ENCODE data around the gene SHISA6.

Gene SHISA6

GRCh38 chr17:11330826-11331225 is 89.8 kb downstream of the SHISA6 start:
- Histone ChIP-seq H3K27me3 (ENCODE audit: insufficient read depth, poor library complexity, severe bottlenecking) (no peaks in the 10 kb centered on the region), H3K36me3 (ENCODE audit: low read depth) (no peaks in the 10 kb centered on the region), H3K27ac (ENCODE audit: poor library complexity, severe bottlenecking) (no peak overlapping the region), H3K9me3 (ENCODE audit: severe bottlenecking) (no peaks in the 10 kb centered on the region), H3K4me1 (ENCODE audit: insufficient read depth, poor library complexity, severe bottlenecking) (no peaks in the 10 kb centered on the region), H3K4me3 (ENCODE audit: severe bottlenecking) (no peak overlapping the region)
- DNase-seq (ENCODE audit: low spot score) (no peak), ATAC-seq (ENCODE audit: low read depth) (no peak)
- TF ChIP-seq CTCF (IDR thresholded peaks at IDR 0.05; ENCODE audit: poor library complexity, severe bottlenecking): no peak

GRCh38 chr17:11331547-11332513 is 90.8 kb downstream of the SHISA6 start:
- TF ChIP-seq CTCF (IDR thresholded peaks at IDR 0.05; ENCODE audit: poor library complexity, severe bottlenecking): no peak
- Histone ChIP-seq H3K27me3 (ENCODE audit: insufficient read depth, poor library complexity, severe bottlenecking) (no peaks in the 10 kb centered on the region), H3K4me1 (ENCODE audit: insufficient read depth, poor library complexity, severe bottlenecking) (no peaks in the 10 kb centered on the region), H3K36me3 (ENCODE audit: low read depth) (no peaks in the 10 kb centered on the region), H3K9me3 (ENCODE audit: severe bottlenecking) (no peaks in the 10 kb centered on the region), H3K27ac (ENCODE audit: poor library complexity, severe bottlenecking) (no peak overlapping the region), H3K4me3 (ENCODE audit: severe bottlenecking) (no peak overlapping the region)
- ATAC-seq (ENCODE audit: low read depth) (no peak), DNase-seq (ENCODE audit: low spot score) (no peak)

- H3K27ac ChIP-seq (ENCODE audit: poor library complexity, severe bottlenecking): no peak overlapping the region
- H3K27me3 ChIP-seq (ENCODE audit: insufficient read depth, poor library complexity, severe bottlenecking): no peaks in the 10 kb centered on the region
- no peak for ATAC-seq (ENCODE audit: low read depth)
- H3K9me3 ChIP-seq (ENCODE audit: severe bottlenecking): no peaks in the 10 kb centered on the region
- H3K4me1 ChIP-seq (ENCODE audit: insufficient read depth, poor library complexity, severe bottlenecking): no peaks in the 10 kb centered on the region
- H3K36me3 ChIP-seq (ENCODE audit: low read depth): no peaks in the 10 kb centered on the region
- no peak overlapping the region for H3K4me3 ChIP-seq (ENCODE audit: severe bottlenecking)
- TF ChIP-seq CTCF (IDR thresholded peaks at IDR 0.05; ENCODE audit: poor library complexity, severe bottlenecking): no peak
- DNase-seq (ENCODE audit: low spot score): no peak
Measured at GRCh38 chr17:11332706-11333105, 91.7 kb downstream of the SHISA6 start.

GRCh38 chr17:11334493-11334892 is 93.5 kb downstream of the SHISA6 start:
- no peak overlapping the region for H3K4me3 ChIP-seq (ENCODE audit: severe bottlenecking)
- H3K4me1 ChIP-seq (ENCODE audit: insufficient read depth, poor library complexity, severe bottlenecking): no peaks in the 10 kb centered on the region
- no peaks in the 10 kb centered on the region for H3K9me3 ChIP-seq (ENCODE audit: severe bottlenecking)
- ATAC-seq (ENCODE audit: low read depth): no peak
- no peak overlapping the region for H3K27ac ChIP-seq (ENCODE audit: poor library complexity, severe bottlenecking)
- no peak for TF ChIP-seq CTCF (IDR thresholded peaks at IDR 0.05; ENCODE audit: poor library complexity, severe bottlenecking)
- no peaks in the 10 kb centered on the region for H3K27me3 ChIP-seq (ENCODE audit: insufficient read depth, poor library complexity, severe bottlenecking)
- no peaks in the 10 kb centered on the region for H3K36me3 ChIP-seq (ENCODE audit: low read depth)
- DNase-seq (ENCODE audit: low spot score): no peak

GRCh38 chr17:11336290-11336689 is 95.3 kb downstream of the SHISA6 start:
- Histone ChIP-seq H3K36me3 (ENCODE audit: low read depth) (no peaks in the 10 kb centered on the region), H3K4me1 (ENCODE audit: insufficient read depth, poor library complexity, severe bottlenecking) (no peaks in the 10 kb centered on the region), H3K9me3 (ENCODE audit: severe bottlenecking) (no peaks in the 10 kb centered on the region), H3K27me3 (ENCODE audit: insufficient read depth, poor library complexity, severe bottlenecking) (no peaks in the 10 kb centered on the region), H3K27ac (ENCODE audit: poor library complexity, severe bottlenecking) (no peak overlapping the region), H3K4me3 (ENCODE audit: severe bottlenecking) (no peak overlapping the region)
- TF ChIP-seq CTCF (IDR thresholded peaks at IDR 0.05; ENCODE audit: poor library complexity, severe bottlenecking): no peak
- no peak for DNase-seq (ENCODE audit: low spot score)
- ATAC-seq (ENCODE audit: low read depth): no peak
